ENCODE data around the gene YWHAE. TPM values are rescaled to one million over a fixed set of nuclear protein-coding genes. Genes with fewer than 3 reads are reported as not detected.

YWHAE gene
- total and polyA plus RNA-seq, 9 of the 15 experiments (the other 6 are each of a cell fraction or from before 2014, with no cell fraction given): 184 to 727 (median 448) TPM

DNA sequence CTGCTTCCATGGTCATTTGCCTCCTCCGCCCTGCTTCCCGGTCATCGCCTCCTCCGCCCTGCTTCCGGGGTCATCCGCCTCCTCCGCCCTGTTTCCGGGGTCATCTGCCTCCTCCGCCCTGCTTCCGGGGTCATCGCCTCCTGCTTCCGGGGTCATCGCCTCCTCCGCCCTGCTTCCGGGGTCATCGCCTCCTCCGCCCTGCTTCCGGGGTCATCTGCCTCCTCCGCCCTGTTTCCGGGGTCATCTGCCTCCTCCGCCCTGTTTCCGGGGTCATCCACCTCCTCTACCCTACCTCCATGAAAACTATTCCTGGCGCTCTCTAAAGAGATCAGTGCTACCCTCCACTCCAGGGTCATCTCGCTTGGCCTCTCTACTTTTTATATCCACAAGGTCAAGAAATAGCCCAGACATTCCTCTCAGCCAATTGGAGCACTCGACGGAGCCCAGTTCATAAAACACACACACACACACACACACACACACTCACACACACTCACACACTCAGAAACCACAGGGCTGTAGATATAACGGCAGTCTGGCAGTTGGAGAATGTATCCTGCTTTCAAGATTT is 75.7 kb downstream of the YWHAE start (continued):
- TF ChIP-seq MEF2A (IDR thresholded peaks at IDR 0.05; ENCODE audit: control insufficient read depth, low read depth, low read length) (no peak), ZNF707 (CRISPR knock-in tag; conservative IDR thresholded peaks at IDR 0.05) (no peak), EP300 (IDR thresholded peaks at IDR 0.05; ENCODE audit: low read length) (no peak), ZSCAN32 (CRISPR knock-in tag; IDR thresholded peaks at IDR 0.05) (no peak), TAL1 (IDR thresholded peaks at IDR 0.05) (no peak), MAFK (IDR thresholded peaks at IDR 0.05; ENCODE audit: low read length) (no peak), ZBTB8A (IDR thresholded peaks at IDR 0.05; ENCODE audit: partially characterized antibody) (no peak), MTA1 (IDR thresholded peaks at IDR 0.05; ENCODE audit: borderline replicate concordance) (no peak), CCAR2 (IDR thresholded peaks at IDR 0.05; ENCODE audit: low read depth, low read length) (no peak), MYBL2 (IDR thresholded peaks at IDR 0.05; ENCODE audit: low read depth) (no peak), MYBL2 (CRISPR knock-in tag; IDR thresholded peaks at IDR 0.05; ENCODE audit: borderline replicate concordance) (no peak), PCBP2 (IDR thresholded peaks at IDR 0.05; ENCODE audit: low read depth, low read length, poor library complexity, severe bottlenecking) (no peak), ZNF263 (CRISPR knock-in tag; IDR thresholded peaks at IDR 0.05; ENCODE audit: borderline replicate concordance) (no peak), ILF3 (IDR thresholded peaks at IDR 0.05; ENCODE audit: borderline replicate concordance) (no peak), CREB3L1 (IDR thresholded peaks at IDR 0.05; ENCODE audit: borderline replicate concordance, low read depth) (0 out of 2 replicates have a peak, but pooled peaks have one; percentile 16), ZNF24 (IDR thresholded peaks at IDR 0.05) (no peak), ZNF212 (CRISPR knock-in tag; IDR thresholded peaks at IDR 0.05) (no peak), ZNF695 (CRISPR knock-in tag; IDR thresholded peaks at IDR 0.05) (no peak), SRSF7 (optimal IDR thresholded peaks at IDR 0.05; ENCODE audit: low read depth, low read length) (no peak), ARNT (IDR thresholded peaks at IDR 0.05) (no peak), MED1 (CRISPR knock-in tag; IDR thresholded peaks at IDR 0.05; ENCODE audit: borderline replicate concordance) (no peak), TAF7 (tag; IDR thresholded peaks at IDR 0.05) (peak; percentile 51), FOXK2 (conservative IDR thresholded peaks at IDR 0.05 in 1 of 2, IDR thresholded peaks at IDR 0.05 in 1 of 2; ENCODE audit: low read depth in 2 of 2) (peak; percentile 44 to 49; a peak in 3 of 4 replicates), SUPT5H (IDR thresholded peaks at IDR 0.05) (peak; percentile 46; the same call in 1 of the 2 replicates), HNRNPH1 (optimal IDR thresholded peaks at IDR 0.05; ENCODE audit: low read depth, low read length) (no peak)
- TF ChIP-seq, protein P1, sequence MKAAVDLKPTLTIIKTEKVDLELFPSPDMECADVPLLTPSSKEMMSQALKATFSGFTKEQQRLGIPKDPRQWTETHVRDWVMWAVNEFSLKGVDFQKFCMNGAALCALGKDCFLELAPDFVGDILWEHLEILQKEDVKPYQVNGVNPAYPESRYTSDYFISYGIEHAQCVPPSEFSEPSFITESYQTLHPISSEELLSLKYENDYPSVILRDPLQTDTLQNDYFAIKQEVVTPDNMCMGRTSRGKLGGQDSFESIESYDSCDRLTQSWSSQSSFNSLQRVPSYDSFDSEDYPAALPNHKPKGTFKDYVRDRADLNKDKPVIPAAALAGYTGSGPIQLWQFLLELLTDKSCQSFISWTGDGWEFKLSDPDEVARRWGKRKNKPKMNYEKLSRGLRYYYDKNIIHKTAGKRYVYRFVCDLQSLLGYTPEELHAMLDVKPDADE (conservative IDR thresholded peaks at IDR 0.05; ENCODE audit: control insufficient read depth, low read depth, low read length): no peak
- TF ChIP-seq, protein P2, sequence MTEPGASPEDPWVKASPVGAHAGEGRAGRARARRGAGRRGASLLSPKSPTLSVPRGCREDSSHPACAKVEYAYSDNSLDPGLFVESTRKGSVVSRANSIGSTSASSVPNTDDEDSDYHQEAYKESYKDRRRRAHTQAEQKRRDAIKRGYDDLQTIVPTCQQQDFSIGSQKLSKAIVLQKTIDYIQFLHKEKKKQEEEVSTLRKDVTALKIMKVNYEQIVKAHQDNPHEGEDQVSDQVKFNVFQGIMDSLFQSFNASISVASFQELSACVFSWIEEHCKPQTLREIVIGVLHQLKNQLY (CRISPR knock-in tag; conservative IDR thresholded peaks at IDR 0.05): no peak
- TF ChIP-seq, protein P3, sequence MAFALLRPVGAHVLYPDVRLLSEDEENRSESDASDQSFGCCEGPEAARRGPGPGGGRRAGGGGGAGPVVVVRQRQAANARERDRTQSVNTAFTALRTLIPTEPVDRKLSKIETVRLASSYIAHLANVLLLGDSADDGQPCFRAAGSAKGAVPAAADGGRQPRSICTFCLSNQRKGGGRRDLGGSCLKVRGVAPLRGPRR (CRISPR knock-in tag; IDR thresholded peaks at IDR 0.05): no peak

All from K562 (cell line).